Skeletal muscle cell (primary cell): Measurements from ENCODE around the gene KIF21A.

Experiments used
- DNase-seq: peaks from one replicate; pipeline ENCODE4 v3.0.0-alpha.2; 2010; ENCODE audit warnings: low read depth
- H3K4me3 ChIP-seq: 2 replicates; pipeline ENCODE4 v1.5.1; 2011; ENCODE audit warnings: low read depth, mild to moderate bottlenecking, control low read depth, low read length, moderate library complexity

Gene KIF21A

GRCh38 chr12:39401459-39401858 lies 41.5 kb downstream of the KIF21A start:
- DNase-seq, result no peak
- H3K4me3 ChIP-seq, result no peak overlapping the region

- H3K4me3 ChIP-seq, result no peak overlapping the region
- DNase-seq, result no peak
Measured at GRCh38 chr12:39395866-39396265, 47.1 kb downstream of the KIF21A start.

GRCh38 chr12:39393890-39394289 lies 49.0 kb downstream of the KIF21A start:
- H3K4me3 ChIP-seq, result no peak overlapping the region
- DNase-seq, result no peak

GRCh38 chr12:39393179-39393578 lies 49.7 kb downstream of the KIF21A start:
- no peak for DNase-seq
- no peak overlapping the region for H3K4me3 ChIP-seq

- DNase-seq, result no peak
- H3K4me3 ChIP-seq, result no peak overlapping the region
Measured at GRCh38 chr12:39392154-39392925, 50.6 kb downstream of the KIF21A start.

- H3K4me3 ChIP-seq, result no peak overlapping the region
- DNase-seq, result no peak
Measured at GRCh38 chr12:39390752-39391151, 52.2 kb downstream of the KIF21A start.

- H3K4me3 ChIP-seq, result no peak overlapping the region
- no peak for DNase-seq
Measured at GRCh38 chr12:39389399-39390150, 53.3 kb downstream of the KIF21A start.

- no peak overlapping the region for H3K4me3 ChIP-seq
- no peak for DNase-seq
Measured at GRCh38 chr12:39386335-39386734, 56.6 kb downstream of the KIF21A start.

- no peak for DNase-seq
- no peak overlapping the region for H3K4me3 ChIP-seq
Measured at GRCh38 chr12:39383114-39383513, 59.8 kb downstream of the KIF21A start.

GRCh38 chr12:39380090-39380489 lies 62.8 kb downstream of the KIF21A start:
- no peak for DNase-seq
- H3K4me3 ChIP-seq, result no peak overlapping the region

- no peak overlapping the region for H3K4me3 ChIP-seq
- no peak for DNase-seq
Measured at GRCh38 chr12:39378341-39378740, 64.6 kb downstream of the KIF21A start.

- DNase-seq, result no peak
Measured at GRCh38 chr12:39375206-39375808, 67.6 kb downstream of the KIF21A start.

GRCh38 chr12:39372929-39373328 lies 70.0 kb downstream of the KIF21A start:
- no peak overlapping the region for H3K4me3 ChIP-seq
- no peak for DNase-seq

More at GRCh38 chr12:39375206-39375808, 67.6 kb downstream of the KIF21A start:
- no peak overlapping the region for H3K4me3 ChIP-seq

GRCh38 chr12:39372204-39372925 lies 70.6 kb downstream of the KIF21A start:
- H3K4me3 ChIP-seq, result no peak overlapping the region
- no peak for DNase-seq

- H3K4me3 ChIP-seq, result no peak overlapping the region
Measured at GRCh38 chr12:39369756-39370155, 73.2 kb downstream of the KIF21A start.

GRCh38 chr12:39368891-39369290 lies 74.0 kb downstream of the KIF21A start:
- no peak overlapping the region for H3K4me3 ChIP-seq
- no peak for DNase-seq

More at GRCh38 chr12:39369756-39370155, 73.2 kb downstream of the KIF21A start:
- DNase-seq, result no peak

- no peak for DNase-seq
- no peak overlapping the region for H3K4me3 ChIP-seq
Measured at GRCh38 chr12:39368096-39368495, 74.8 kb downstream of the KIF21A start.

- DNase-seq, result no peak
- H3K4me3 ChIP-seq, result no peak overlapping the region
Measured at GRCh38 chr12:39367494-39367893, 75.4 kb downstream of the KIF21A start.

GRCh38 chr12:39365364-39366001 lies 77.4 kb downstream of the KIF21A start:
- H3K4me3 ChIP-seq, result no peak overlapping the region
- no peak for DNase-seq
